Mucosa of gallbladder (tissue), 1 donor: ENCODE results near the gene CXCR6. TPM values are rescaled to one million over a fixed set of nuclear protein-coding genes. Genes with fewer than 3 reads are reported as not detected.

Experiments used
- DNase-seq: peaks from one replicate; pipeline ENCODE4 v3.0.0-alpha.2; 2020; ENCODE audit warnings: low spot score
- total RNA-seq: library from RNA; stranded (reverse); gene quantifications from one replicate; pipeline ENCODE4 v1.2.1, GENCODE V29; 2021
- donor health status: DM: no; HTN: no; CAD: no.

Gene CXCR6
- total RNA-seq, 1 donor from 2014 or later, result 11.9 TPM

DNA sequence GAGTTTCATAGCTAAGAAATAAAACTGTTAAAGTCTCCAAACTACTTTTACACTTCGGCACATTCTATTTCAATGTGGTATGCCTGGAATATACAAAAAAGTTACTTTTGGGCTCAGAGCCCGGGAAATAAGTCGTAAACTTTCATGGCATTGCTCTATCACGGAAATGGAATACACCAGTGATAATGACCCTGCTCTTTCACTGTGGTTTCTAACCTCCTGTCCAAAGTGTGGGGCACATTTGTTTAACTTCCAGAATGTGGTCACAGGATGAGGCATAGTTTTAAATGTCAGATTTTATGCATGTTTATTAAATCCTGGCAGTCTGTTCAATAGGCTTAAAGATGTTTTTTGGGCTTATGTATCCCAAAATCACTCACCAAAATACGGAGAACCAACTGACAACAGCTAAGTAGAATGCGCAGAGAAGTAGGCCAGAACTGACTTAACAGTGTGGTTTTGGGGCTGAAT lies 5.1 kb downstream of the CXCR6 start:
- DNase-seq, result no peak

- no peak for DNase-seq
These were observed 5.6 kb downstream of the CXCR6 start for GRCh38 chr3:45948881-45949280.

- no peak for DNase-seq
These were observed 6.2 kb downstream of the CXCR6 start for GRCh38 chr3:45949432-45949831.

GRCh38 chr3:45950131-45950530 lies 6.9 kb downstream of the CXCR6 start:
- DNase-seq, result no peak

GRCh38 chr3:45950686-45951600 lies 7.7 kb downstream of the CXCR6 start:
- DNase-seq, result no peak

GRCh38 chr3:45951946-45952345 lies 8.7 kb downstream of the CXCR6 start:
- no peak for DNase-seq

GRCh38 chr3:45952456-45952855 lies 9.2 kb downstream of the CXCR6 start:
- DNase-seq, result no peak

DNA sequence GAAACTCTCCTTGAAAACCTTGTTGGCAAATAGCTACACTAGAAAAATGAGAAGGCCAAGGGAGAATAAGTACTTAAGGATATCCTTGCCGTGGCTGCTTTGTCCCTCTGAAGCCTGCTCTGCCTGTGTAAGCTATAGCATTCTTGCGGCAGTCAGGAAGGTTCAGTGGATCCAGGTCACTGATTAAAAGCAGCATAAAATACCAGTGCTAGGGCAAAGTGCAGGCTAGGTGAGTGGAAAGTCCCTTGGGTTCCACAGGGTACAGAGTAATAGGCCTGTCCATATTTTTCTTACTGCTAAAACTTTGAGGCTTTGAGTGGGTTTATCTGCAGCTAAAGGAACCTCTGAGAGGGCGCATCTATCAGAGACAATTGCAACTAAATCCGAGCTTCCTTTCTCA lies 10.3 kb downstream of the CXCR6 start:
- DNase-seq, result no peak

- no peak for DNase-seq
These were observed 11.0 kb downstream of the CXCR6 start for GRCh38 chr3:45954306-45954705.

GRCh38 chr3:45955017-45955647 lies 11.9 kb downstream of the CXCR6 start:
- no peak for DNase-seq

DNA sequence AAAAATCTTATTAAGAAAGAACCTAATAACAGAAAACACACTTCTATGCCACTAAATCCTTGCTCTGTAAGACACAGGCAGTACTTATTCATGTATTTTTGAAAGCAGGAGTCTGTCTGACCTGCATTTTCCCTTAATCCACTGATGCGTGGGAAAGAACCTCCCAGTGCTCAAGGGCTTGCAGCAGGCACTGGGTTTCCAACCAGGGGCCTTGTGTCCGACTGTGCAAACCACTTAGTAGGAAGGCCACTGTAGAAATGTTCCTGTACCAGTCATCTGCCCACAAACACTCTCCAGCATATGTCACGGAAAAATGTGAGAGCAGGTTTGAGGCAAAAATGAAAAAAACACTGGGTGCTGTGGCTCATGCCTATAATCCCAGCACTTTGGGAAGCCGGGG lies 12.4 kb downstream of the CXCR6 start:
- no peak for DNase-seq

- no peak for DNase-seq
These were observed 14.3 kb downstream of the CXCR6 start for GRCh38 chr3:45957586-45957985.

DNA sequence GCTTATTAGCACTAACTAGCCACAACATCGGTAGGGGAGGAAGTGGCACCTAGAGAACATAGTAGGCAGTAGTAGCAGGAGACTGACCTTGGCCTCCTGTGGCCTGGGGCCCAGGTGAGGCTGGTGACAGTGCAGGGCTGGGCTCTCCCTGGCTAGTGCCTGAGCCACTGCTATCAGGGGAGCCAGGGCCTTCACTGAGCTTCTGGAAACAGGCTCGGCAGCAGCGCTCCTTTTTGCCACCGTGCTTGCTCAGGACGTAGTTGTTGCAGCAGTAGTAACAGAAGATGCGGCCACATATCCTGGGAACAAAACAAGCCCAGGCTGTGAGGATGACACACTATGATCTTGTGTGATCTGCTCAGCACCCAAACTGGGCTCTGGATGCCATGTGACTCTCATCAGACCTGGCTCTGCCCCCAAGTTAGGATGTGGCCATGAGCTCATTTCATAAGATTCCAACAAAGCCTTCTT lies 15.1 kb downstream of the CXCR6 start:
- DNase-seq, result no peak

- no peak for DNase-seq
These were observed 15.9 kb downstream of the CXCR6 start for GRCh38 chr3:45959201-45959600.

GRCh38 chr3:45960289-45960688 lies 17.0 kb downstream of the CXCR6 start:
- no peak for DNase-seq

DNA sequence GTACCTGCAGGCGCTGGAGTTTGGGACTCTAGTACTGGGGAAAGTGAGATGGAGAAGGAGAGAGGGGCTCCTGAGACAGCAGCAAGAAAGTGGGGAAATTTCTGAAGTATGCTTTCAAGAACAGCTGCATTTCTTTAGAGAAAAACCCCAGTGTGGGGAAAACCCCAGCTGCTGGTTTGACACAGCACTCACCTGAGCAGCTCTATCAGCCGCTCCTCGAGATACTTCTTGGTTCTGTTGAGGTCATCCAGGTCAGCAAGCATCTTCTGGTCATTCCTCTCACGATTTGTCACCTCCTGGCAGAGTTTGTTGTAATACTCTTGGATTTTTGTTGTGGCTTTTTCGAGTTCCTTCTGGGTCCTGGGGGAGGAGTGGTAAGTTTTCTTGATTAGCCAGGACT lies 18.8 kb downstream of the CXCR6 start:
- no peak for DNase-seq

DNA sequence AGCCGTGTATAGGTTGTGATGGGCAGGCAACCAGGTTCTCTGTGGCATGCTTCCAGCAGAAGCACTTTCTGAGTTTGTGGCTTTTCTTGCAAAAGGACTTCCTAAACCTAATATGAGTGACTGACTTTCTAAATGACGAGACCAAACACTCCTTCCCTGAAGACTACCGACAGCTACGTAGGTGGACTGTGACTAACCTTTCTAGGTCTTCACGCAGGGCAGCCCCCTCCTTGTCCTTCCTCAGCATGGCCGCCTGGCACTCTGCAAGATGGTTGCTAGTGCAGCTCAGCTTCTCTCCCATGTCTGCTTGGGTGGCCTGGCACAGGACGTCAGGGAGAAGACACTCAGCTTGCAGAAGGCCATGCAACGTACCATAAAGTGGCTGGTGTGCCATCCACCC lies 20.9 kb downstream of the CXCR6 start:
- DNase-seq, result no peak

GRCh38 chr3:45965253-45965652 lies 22.0 kb downstream of the CXCR6 start:
- no peak for DNase-seq

GRCh38 chr3:45965653-45966052 lies 22.4 kb downstream of the CXCR6 start:
- DNase-seq, result no peak

- DNase-seq, result no peak
These were observed 23.1 kb downstream of the CXCR6 start for GRCh38 chr3:45966371-45966791.

DNA sequence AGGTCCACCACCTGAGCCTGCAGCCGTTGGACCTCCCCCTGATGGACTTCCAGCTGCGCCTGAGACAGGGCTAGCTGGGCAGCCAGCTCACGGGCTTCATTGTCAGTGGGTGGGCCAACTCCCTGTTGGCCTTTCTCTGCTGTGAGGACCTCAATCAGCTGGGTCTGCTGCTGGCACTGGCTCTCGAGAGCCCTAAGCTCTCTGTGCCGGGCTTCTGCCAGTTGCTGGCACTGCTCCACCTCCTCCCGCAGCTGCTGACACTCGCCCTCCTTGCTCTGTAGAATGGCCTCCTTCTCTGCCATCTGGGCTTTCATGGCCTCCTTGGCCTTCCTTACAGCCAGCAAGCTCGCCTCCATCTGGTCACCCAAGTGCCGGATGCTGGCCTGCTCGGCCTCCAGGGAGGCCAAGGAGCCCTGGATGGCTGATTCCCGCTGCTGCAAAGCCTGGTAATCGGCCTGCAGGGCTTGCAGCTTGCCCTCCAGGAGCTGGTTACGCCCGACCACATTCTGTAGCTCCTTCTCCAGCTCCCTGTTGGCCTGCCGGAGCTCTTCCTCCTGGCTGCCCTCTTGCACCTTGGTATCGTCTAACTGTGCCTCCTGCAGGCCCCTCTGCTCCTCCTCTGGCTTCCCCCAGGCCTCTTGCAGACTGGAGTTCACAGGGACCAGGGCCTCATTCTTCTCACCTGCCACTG lies 23.8 kb downstream of the CXCR6 start:
- no peak for DNase-seq

GRCh38 chr3:45967724-45968123 lies 24.5 kb downstream of the CXCR6 start:
- DNase-seq, result no peak
